SH-SY5Y (cell line): ENCODE results near the gene ADAMTSL3.

ENCODE experiments used
- GATA2 ChIP-seq: IDR thresholded peaks from 2 replicates; pipeline ENCODE4 v1.6.1; 2011; ENCODE audit warnings: mild to moderate bottlenecking, low read depth, low read length
- GATA3 ChIP-seq: IDR thresholded peaks from 2 replicates; pipeline ENCODE4 v1.6.1; 2011; ENCODE audit warnings: low read depth, mild to moderate bottlenecking, low read length, moderate library complexity

DNA sequence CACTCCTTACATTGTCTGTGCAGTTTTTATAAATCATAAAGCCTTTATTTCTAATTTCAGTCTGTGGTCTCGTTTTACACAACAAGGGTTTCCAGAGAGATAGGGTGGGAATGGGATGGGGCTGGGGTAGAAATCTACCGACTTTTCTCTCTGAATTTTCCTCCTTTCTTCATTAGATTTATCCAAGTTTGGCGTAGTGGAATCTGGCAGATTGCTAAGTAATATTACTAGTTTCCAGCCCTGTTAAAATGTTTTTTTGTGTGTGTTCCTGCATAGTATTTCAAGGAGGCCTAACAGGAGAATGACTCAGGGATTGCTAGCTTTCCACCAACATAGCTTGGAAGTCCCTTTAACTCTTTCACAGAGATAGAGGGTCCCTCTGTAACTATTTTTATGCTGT is 396.2 kb downstream of the ADAMTSL3 start:
- no peak for TF ChIP-seq GATA3
- no peak for TF ChIP-seq GATA2
